Ovary (tissue), 3 donors: ENCODE results near the gene CD7.

Experiments used
- POLR2A ChIP-seq: fragments of 450-650 bp; IDR thresholded peaks from one replicate; pipeline ENCODE4 v1.6.1; 2017; ENCODE audit warnings: antibody characterized with exemption, mild to moderate bottlenecking, moderate library complexity
- TF ChIP-seq, protein P1 (sequence below), 3 donors: fragments of 450-650 bp in 2 of 3; fragments of 200-600 bp in 1 of 3; IDR thresholded peaks; one replicate each; pipeline versions ENCODE4 v1.5.1 to v1.8.0; 2016 to 2022; ENCODE audit warnings: antibody characterized with exemption in 3 of 3, mild to moderate bottlenecking in 1 of 3
- donor health status: DM: no; HTN: no; CAD: no.

DNA sequence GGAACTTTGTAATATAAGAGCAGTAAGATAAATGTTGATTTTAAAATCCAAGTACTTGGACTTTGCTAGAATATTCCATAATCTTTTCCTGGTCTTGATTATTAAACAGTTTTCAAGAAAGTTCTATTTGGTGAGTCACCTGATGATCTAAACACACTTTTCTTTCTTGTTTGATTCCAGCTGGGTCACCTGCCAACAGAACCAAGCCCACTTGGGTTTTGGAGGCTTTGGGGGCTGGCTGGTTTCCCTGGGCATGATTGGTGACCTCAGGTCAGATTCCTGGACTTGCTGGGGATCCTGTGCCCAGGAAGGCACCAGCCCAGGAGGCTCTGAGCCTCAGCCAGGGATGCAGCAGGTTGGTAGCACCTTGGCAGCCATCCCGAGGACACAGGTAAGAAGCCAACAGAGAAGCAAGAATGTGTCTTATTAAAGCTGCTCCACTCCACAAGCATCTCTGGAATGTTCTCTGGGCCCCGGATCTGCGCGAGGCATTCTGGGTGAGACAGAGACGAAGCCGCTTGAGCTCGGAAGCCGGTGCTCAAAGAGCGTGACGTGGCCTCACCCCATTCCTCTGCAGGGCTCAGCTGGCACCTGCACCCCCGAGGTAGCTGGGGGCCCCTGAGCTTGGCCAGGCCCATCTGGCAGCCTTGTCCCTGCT is 38.5 kb upstream of the CD7 start:
- TF ChIP-seq, protein P1, sequence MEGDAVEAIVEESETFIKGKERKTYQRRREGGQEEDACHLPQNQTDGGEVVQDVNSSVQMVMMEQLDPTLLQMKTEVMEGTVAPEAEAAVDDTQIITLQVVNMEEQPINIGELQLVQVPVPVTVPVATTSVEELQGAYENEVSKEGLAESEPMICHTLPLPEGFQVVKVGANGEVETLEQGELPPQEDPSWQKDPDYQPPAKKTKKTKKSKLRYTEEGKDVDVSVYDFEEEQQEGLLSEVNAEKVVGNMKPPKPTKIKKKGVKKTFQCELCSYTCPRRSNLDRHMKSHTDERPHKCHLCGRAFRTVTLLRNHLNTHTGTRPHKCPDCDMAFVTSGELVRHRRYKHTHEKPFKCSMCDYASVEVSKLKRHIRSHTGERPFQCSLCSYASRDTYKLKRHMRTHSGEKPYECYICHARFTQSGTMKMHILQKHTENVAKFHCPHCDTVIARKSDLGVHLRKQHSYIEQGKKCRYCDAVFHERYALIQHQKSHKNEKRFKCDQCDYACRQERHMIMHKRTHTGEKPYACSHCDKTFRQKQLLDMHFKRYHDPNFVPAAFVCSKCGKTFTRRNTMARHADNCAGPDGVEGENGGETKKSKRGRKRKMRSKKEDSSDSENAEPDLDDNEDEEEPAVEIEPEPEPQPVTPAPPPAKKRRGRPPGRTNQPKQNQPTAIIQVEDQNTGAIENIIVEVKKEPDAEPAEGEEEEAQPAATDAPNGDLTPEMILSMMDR (IDR thresholded peaks at IDR 0.05), result no peak
- TF ChIP-seq POLR2A, result no peak
